Measurements from ENCODE around the gene RPL13A. TPM values are rescaled to one million over a fixed set of nuclear protein-coding genes. Genes with fewer than 3 reads are reported as not detected.
A peak's percentile ranks its signal among the peaks of the same experiment; 100 is the strongest.

RPL13A gene
- total RNA-seq, 1 experiment from 2014 or later = 1,196 TPM

DNA sequence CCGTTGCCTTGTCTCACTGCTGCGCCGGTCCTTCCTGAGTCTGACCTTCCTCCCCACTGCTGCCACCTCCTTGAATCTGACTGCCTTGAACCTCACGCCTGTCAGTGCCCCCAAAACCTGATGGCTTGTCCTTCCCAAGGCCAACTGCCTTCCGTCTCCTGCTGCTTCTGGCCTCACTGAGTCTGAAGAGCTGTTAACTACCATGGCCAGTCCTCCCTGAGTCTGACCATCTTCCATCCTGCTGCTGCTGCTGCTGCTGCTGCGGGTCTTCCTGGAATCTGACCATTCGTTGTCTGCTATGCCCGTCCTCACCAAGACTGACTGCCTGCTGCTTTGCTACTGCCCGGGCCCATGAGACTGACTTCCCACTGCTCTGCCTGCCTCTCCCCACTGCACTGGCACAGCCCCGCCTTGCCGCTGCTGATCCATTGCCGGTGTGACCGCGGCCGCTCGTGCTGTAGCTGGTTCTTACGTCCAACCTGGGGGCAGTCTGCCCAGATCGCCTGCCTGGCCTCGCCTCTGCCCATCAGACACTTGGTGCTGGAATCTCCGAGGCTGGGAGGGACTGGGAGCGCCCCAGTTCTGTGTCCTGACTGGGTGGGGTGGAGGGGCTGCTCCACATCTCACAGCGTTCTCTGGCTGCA lies 37.5 kb downstream of the RPL13A start:
- Histone ChIP-seq H3K36me3 (ENCODE audit: control insufficient read depth, insufficient read depth, low read length) (no peaks in the 10 kb centered on the region), H3K4me3 (ENCODE audit: low read depth in 2 of 2, low read length in 2 of 2) (no peak overlapping the region), H3K4me1 (ENCODE audit: control insufficient read depth, insufficient read depth, low read length) (no peaks in the 10 kb centered on the region), H3K27ac (ENCODE audit: low read length) (no peak overlapping the region), H3K27me3 (ENCODE audit: control insufficient read depth, insufficient read depth, low read length) (no peaks in the 10 kb centered on the region), H3K9me3 (ENCODE audit: control insufficient read depth, insufficient read depth, low read depth, low read length) (no peaks in the 10 kb centered on the region)
- TF ChIP-seq POLR2AphosphoS5 (IDR thresholded peaks at IDR 0.05; ENCODE audit: low read depth, low read length) (no peak), TCF7L2 (IDR thresholded peaks at IDR 0.05; ENCODE audit: low read depth, low read length) (no peak), SIN3A (IDR thresholded peaks at IDR 0.05; ENCODE audit: borderline replicate concordance, insufficient read depth, low read depth, low read length) (no peak)
- TF ChIP-seq, protein P1, sequence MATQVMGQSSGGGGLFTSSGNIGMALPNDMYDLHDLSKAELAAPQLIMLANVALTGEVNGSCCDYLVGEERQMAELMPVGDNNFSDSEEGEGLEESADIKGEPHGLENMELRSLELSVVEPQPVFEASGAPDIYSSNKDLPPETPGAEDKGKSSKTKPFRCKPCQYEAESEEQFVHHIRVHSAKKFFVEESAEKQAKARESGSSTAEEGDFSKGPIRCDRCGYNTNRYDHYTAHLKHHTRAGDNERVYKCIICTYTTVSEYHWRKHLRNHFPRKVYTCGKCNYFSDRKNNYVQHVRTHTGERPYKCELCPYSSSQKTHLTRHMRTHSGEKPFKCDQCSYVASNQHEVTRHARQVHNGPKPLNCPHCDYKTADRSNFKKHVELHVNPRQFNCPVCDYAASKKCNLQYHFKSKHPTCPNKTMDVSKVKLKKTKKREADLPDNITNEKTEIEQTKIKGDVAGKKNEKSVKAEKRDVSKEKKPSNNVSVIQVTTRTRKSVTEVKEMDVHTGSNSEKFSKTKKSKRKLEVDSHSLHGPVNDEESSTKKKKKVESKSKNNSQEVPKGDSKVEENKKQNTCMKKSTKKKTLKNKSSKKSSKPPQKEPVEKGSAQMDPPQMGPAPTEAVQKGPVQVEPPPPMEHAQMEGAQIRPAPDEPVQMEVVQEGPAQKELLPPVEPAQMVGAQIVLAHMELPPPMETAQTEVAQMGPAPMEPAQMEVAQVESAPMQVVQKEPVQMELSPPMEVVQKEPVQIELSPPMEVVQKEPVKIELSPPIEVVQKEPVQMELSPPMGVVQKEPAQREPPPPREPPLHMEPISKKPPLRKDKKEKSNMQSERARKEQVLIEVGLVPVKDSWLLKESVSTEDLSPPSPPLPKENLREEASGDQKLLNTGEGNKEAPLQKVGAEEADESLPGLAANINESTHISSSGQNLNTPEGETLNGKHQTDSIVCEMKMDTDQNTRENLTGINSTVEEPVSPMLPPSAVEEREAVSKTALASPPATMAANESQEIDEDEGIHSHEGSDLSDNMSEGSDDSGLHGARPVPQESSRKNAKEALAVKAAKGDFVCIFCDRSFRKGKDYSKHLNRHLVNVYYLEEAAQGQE (IDR thresholded peaks at IDR 0.05; ENCODE audit: insufficient read depth in 1 of 2, low read depth in 2 of 2, low read length in 1 of 2) = no peak
- TF ChIP-seq, protein P2, sequence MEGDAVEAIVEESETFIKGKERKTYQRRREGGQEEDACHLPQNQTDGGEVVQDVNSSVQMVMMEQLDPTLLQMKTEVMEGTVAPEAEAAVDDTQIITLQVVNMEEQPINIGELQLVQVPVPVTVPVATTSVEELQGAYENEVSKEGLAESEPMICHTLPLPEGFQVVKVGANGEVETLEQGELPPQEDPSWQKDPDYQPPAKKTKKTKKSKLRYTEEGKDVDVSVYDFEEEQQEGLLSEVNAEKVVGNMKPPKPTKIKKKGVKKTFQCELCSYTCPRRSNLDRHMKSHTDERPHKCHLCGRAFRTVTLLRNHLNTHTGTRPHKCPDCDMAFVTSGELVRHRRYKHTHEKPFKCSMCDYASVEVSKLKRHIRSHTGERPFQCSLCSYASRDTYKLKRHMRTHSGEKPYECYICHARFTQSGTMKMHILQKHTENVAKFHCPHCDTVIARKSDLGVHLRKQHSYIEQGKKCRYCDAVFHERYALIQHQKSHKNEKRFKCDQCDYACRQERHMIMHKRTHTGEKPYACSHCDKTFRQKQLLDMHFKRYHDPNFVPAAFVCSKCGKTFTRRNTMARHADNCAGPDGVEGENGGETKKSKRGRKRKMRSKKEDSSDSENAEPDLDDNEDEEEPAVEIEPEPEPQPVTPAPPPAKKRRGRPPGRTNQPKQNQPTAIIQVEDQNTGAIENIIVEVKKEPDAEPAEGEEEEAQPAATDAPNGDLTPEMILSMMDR (IDR thresholded peaks at IDR 0.05) = no peak
- in situ Hi-C loops (cut with HindIII; ENCODE audit: low pct_unique_long_range_greater_than_20kb, low sequenced_read_pairs) (no loop called here), intact Hi-C loops (cut with micrococcal nuclease; ENCODE audit: unreplicated experiment) (no loop called here)
- CTCF ChIA-PET = interaction anchor here (0.6 kb wide), 1 partner anchor 46 kb away, joined by 4 read pairs; no protein-coding TSS in a partner anchor
- POLR2A ChIA-PET = no interaction called here
- no TSS peak for BruUV-seq (replicated peaks)
- DNase-seq (ENCODE audit: low read depth, low spot score) (no peak), ATAC-seq (no peak)

DNA sequence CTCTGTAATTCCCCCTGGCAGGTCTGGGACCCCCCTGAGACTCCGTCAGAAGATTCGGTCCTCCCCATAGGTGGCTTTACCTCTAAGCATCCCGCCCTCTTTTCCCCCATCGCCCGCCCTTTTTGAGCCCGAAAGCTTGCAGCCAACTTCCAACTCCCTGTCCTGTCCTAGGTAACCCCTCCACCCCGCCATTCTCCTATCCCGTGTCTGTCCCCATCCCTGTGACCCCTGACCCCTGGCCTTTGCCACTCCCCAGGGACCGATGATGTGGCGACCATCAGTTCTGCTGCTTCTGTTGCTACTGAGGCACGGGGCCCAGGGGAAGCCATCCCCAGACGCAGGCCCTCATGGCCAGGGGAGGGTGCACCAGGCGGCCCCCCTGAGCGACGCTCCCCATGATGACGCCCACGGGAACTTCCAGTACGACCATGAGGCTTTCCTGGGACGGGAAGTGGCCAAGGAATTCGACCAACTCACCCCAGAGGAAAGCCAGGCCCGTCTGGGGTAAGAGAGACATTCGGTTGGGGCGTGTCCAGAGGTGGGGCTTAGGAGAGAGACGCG lies 40.9 kb downstream of the RPL13A start:
- no peaks in the 10 kb centered on the region for H3K4me1 ChIP-seq (ENCODE audit: control insufficient read depth, insufficient read depth, low read length)
- H3K4me3 ChIP-seq (ENCODE audit: low read depth in 2 of 2, low read length in 2 of 2) = peak overlapping the region; percentile 46 to 58
- ChIA-PET POLR2A (no interaction called here), CTCF (no interaction called here)
- no TSS peak for BruUV-seq (replicated peaks)
- intact Hi-C loops (cut with micrococcal nuclease; ENCODE audit: unreplicated experiment) = no loop called here
- TF ChIP-seq TCF7L2 (IDR thresholded peaks at IDR 0.05; ENCODE audit: low read depth, low read length) (no peak), SIN3A (IDR thresholded peaks at IDR 0.05; ENCODE audit: borderline replicate concordance, insufficient read depth, low read depth, low read length) (no peak), POLR2AphosphoS5 (IDR thresholded peaks at IDR 0.05; ENCODE audit: low read depth, low read length) (no peak)
- TF ChIP-seq, protein P1 (IDR thresholded peaks at IDR 0.05; ENCODE audit: insufficient read depth in 1 of 2, low read depth in 2 of 2, low read length in 1 of 2) = no peak
- TF ChIP-seq, protein P2 (IDR thresholded peaks at IDR 0.05) = no peak
- DNase-seq (ENCODE audit: low read depth, low spot score) (no peak), ATAC-seq (no peak)
- H3K36me3 ChIP-seq (ENCODE audit: control insufficient read depth, insufficient read depth, low read length) = no peaks in the 10 kb centered on the region
- no peak overlapping the region for H3K27ac ChIP-seq (ENCODE audit: low read length)
- no peaks in the 10 kb centered on the region for H3K27me3 ChIP-seq (ENCODE audit: control insufficient read depth, insufficient read depth, low read length)
- H3K9me3 ChIP-seq (ENCODE audit: control insufficient read depth, insufficient read depth, low read depth, low read length) = no peaks in the 10 kb centered on the region
- in situ Hi-C loops (cut with HindIII; ENCODE audit: low pct_unique_long_range_greater_than_20kb, low sequenced_read_pairs) = no loop called here
